Liver (tissue), 9 donors: ENCODE results near the gene COL20A1. TPM values are rescaled to one million over a fixed set of nuclear protein-coding genes. Genes with fewer than 3 reads are reported as not detected.

Experiments used
- DNase-seq: peaks from one replicate; pipeline ENCODE4 v3.0.0-alpha.2; 2017; ENCODE audit warnings: low spot score
- H3K27ac ChIP-seq, 2 donors: one replicate each; pipeline ENCODE4 v1.7.0; 2013; ENCODE audit warnings: inconsistent platforms in 2 of 2, low read length in 2 of 2, control low read depth in 1 of 2, low read depth in 1 of 2, mild to moderate bottlenecking in 1 of 2
- H3K27me3 ChIP-seq, 4 donors: one replicate each; pipeline versions ENCODE4 v1.6.1 to v1.7.0; 2013; ENCODE audit warnings: low read length in 3 of 4, inconsistent platforms in 1 of 4, mild to moderate bottlenecking in 1 of 4, moderate library complexity in 1 of 4; ENCODE audit not compliant: control insufficient read depth in 4 of 4, insufficient read depth in 4 of 4
- H3K36me3 ChIP-seq, 4 donors: one replicate each; pipeline versions ENCODE4 v1.6.1 to v1.7.0; 2013; ENCODE audit warnings: low read length in 3 of 4, mild to moderate bottlenecking in 3 of 4, low read depth in 1 of 4, moderate library complexity in 1 of 4; ENCODE audit not compliant: control insufficient read depth in 4 of 4, insufficient read depth in 3 of 4
- H3K4me1 ChIP-seq, 4 donors: one replicate each; pipeline versions ENCODE4 v1.6.1 to v1.7.0; 2013; ENCODE audit warnings: low read length in 3 of 4, mild to moderate bottlenecking in 3 of 4, moderate library complexity in 1 of 4; ENCODE audit not compliant: control insufficient read depth in 4 of 4, insufficient read depth in 4 of 4
- H3K4me3 ChIP-seq, 3 donors: one replicate each; pipeline versions ENCODE4 v1.6.1 to v1.7.0; 2013; ENCODE audit warnings: low read length in 3 of 3, control low read depth in 1 of 3, low read depth in 1 of 3, mild to moderate bottlenecking in 1 of 3
- H3K9ac ChIP-seq, 2 donors: one replicate each; pipeline ENCODE4 v1.7.0; 2013; ENCODE audit warnings: low read length in 2 of 2, mild to moderate bottlenecking in 2 of 2, moderate library complexity in 2 of 2, control low read depth in 1 of 2, low read depth in 1 of 2
- H3K9me3 ChIP-seq, 4 donors: one replicate each; pipeline versions ENCODE4 v1.6.1 to v1.7.0; 2013; ENCODE audit warnings: low read length in 3 of 4; ENCODE audit not compliant: control insufficient read depth in 4 of 4
- CTCF ChIP-seq: fragments of 150-350 bp; IDR thresholded peaks from 2 replicates; pipeline ENCODE4 v1.5.1; 2017; ENCODE audit warnings: improper control_type of control experiment, low read depth, low read length; ENCODE audit not compliant: missing input control
- EGR1 ChIP-seq, 2 donors: IDR thresholded peaks; 2 replicates each; pipeline ENCODE4 v1.6.1; 2016 to 2018; ENCODE audit warnings: antibody characterized with exemption in 2 of 2, low read depth in 2 of 2
- FOXA1 ChIP-seq: IDR thresholded peaks from 2 replicates; pipeline ENCODE4 v1.6.1; 2016; ENCODE audit warnings: antibody characterized with exemption
- FOXA2 ChIP-seq: IDR thresholded peaks from 2 replicates; pipeline ENCODE4 v1.6.1; 2016; ENCODE audit warnings: antibody characterized with exemption
- HNF4A ChIP-seq, 2 donors: conservative IDR thresholded peaks; 2 replicates each; pipeline ENCODE4 v1.6.1; 2016; ENCODE audit warnings: antibody characterized with exemption in 2 of 2, mild to moderate bottlenecking in 2 of 2
- HNF4G ChIP-seq: IDR thresholded peaks from 2 replicates; pipeline ENCODE4 v1.6.1; 2016; ENCODE audit warnings: antibody characterized with exemption
- JUND ChIP-seq, 2 donors: IDR thresholded peaks; 2 replicates each; pipeline ENCODE4 v1.6.1; 2016; ENCODE audit warnings: antibody characterized with exemption in 2 of 2
- NR2F2 ChIP-seq: IDR thresholded peaks from 2 replicates; pipeline ENCODE4 v1.6.1; 2016; ENCODE audit warnings: antibody characterized with exemption
- RAD21 ChIP-seq, 2 donors: IDR thresholded peaks; 2 replicates each; pipeline ENCODE4 v1.6.1; 2016; ENCODE audit warnings: antibody characterized with exemption in 2 of 2, mild to moderate bottlenecking in 2 of 2
- REST ChIP-seq: IDR thresholded peaks from 2 replicates; pipeline ENCODE4 v1.6.1; 2016; ENCODE audit warnings: antibody characterized with exemption, mild to moderate bottlenecking
- RXRA ChIP-seq, 2 donors: IDR thresholded peaks; 2 replicates each; pipeline ENCODE4 v1.6.1; 2017 to 2018; ENCODE audit warnings: antibody characterized with exemption in 2 of 2, mild to moderate bottlenecking in 1 of 2
- SP1 ChIP-seq: IDR thresholded peaks from 2 replicates; pipeline ENCODE4 v1.6.1; 2018; ENCODE audit warnings: antibody characterized with exemption, mild to moderate bottlenecking
- TAF1 ChIP-seq: conservative IDR thresholded peaks from 2 replicates; pipeline ENCODE4 v1.6.1; 2016; ENCODE audit warnings: antibody characterized with exemption, mild to moderate bottlenecking
- YY1 ChIP-seq: IDR thresholded peaks from 2 replicates; pipeline ENCODE4 v1.6.1; 2016; ENCODE audit warnings: antibody characterized with exemption, mild to moderate bottlenecking
- ZBTB33 ChIP-seq: IDR thresholded peaks from 2 replicates; pipeline ENCODE4 v1.6.1; 2016; ENCODE audit warnings: antibody characterized with exemption
- WGBS: extraction: QIAGEN DNeasy Blood & Tissue Kit; methylation state at CpG from one replicate; pipeline ENCODE4 v1.1.7; 2013; 5-methylcytosine and 5-hydroxymethylcytosine counted together
- polyA plus RNA-seq, 2 donors: library from polyadenylated mRNA; stranded (reverse) in 1 of 2; unstranded in 1 of 2; fragments of 200-250 nt in 1 of 2; fragments of >200 nt in 1 of 2; fragmentation: Nextera tagmentation in 1 of 2; extraction: Ambion mirVana in 1 of 2; gene quantifications; one replicate each; pipeline versions ENCODE4 v1.2.1 to v1.2.3, GENCODE V29; 2013 to 2015
- total RNA-seq, 2 donors: library from RNA; depleted of rRNA; stranded (reverse); fragments of >200 nt; gene quantifications; one replicate each; pipeline ENCODE4 v1.2.3, GENCODE V29; 2014
- TF ChIP-seq, protein P1 (sequence below): IDR thresholded peaks from 2 replicates; pipeline ENCODE4 v1.6.1; 2016; ENCODE audit warnings: antibody characterized with exemption
- donor health status: healthy.
- donor health status: healthy.
- donor health status: healthy.
- donor health status: healthy.
- donor health status: healthy.

Gene COL20A1
- total and polyA plus RNA-seq, 4 donors = not detected

DNA sequence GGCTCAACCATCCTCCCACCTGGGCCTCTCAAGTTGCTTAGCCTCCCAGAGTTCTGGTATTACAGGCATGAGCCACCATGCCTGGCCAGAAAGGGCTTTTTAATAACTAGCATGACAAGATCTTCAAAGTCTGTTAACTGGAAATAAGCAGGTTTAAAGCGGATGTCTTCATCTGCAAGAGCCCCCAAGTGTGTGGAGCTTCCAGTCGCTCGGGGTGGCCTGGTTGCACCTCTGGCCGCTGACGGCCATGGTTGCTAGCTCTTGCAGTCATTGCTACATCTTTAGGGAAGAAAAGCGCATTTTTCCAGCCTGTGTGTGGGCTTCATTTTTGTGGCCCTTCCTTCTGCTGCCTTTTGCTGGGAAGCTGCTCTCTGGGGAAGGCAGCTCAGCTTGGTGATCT lies 12.6 kb upstream of the COL20A1 start:
- Histone ChIP-seq H3K27ac (no peak overlapping the region), H3K4me3 (no peak overlapping the region), H3K27me3 (no peaks in the 10 kb centered on the region), H3K9me3 (no peaks in the 10 kb centered on the region), H3K9ac (no peak overlapping the region), H3K4me1 (no peaks in the 10 kb centered on the region), H3K36me3 (peaks cover 8 to 78% (median 17%) of the 10 kb centered on the region in 4 donors)
- TF ChIP-seq TAF1 (no peak), CTCF (no peak), HNF4A (conservative IDR thresholded peaks at IDR 0.05) (no peak), EGR1 (IDR thresholded peaks at IDR 0.05; ENCODE audit: low read depth in 2 of 2) (no peak), HNF4G (no peak), FOXA1 (no peak), YY1 (no peak)
- 97% methylated on average over 6 of the region's 6 CpGs for WGBS
- DNase-seq = no peak

DNA sequence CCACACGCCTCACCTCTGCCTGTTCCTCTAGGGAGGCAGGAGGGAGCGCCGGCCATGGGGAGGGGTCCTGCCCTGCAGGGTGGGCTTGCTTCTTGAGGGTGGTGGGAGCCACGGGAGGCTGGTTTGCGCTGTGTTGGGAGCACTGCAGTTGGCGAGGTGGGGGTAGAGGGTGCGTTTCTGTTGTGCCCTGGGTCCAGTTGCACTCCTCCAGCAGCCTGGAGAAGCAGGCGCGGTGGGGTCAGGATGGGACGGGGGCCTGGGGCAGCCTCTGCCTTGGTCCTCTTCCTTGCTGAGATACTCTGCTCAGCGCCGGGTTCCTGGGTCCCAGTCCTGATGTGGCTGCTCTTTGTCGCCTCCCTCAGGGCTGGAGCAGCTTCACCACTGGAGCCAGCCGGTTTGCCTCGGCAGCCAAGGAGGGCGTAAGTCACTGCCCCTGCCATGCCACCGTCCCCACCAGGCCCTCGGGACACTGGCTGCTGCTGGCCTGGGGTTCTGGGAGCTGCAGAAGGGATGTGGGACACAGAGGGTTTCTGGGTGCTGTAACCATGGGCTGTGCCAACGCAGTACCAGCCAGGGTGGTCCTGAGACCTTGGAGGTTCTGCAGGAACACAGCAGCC lies 11.9 kb upstream of the COL20A1 start:
- TF ChIP-seq ZBTB33 (no peak), HNF4G (no peak), RAD21 (IDR thresholded peaks at IDR 0.05) (no peak), YY1 (no peak), EGR1 (IDR thresholded peaks at IDR 0.05; ENCODE audit: low read depth in 2 of 2) (no peak), FOXA2 (no peak), SP1 (no peak), REST (no peak), FOXA1 (no peak), RXRA (IDR thresholded peaks at IDR 0.05) (no peak), CTCF (no peak), NR2F2 (no peak), JUND (IDR thresholded peaks at IDR 0.05) (no peak)
- TF ChIP-seq, protein P1, sequence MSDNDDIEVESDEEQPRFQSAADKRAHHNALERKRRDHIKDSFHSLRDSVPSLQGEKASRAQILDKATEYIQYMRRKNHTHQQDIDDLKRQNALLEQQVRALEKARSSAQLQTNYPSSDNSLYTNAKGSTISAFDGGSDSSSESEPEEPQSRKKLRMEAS = no peak
- no peak for DNase-seq
- Histone ChIP-seq H3K27me3 (no peaks in the 10 kb centered on the region), H3K36me3 (peaks cover 10 to 77% (median 18%) of the 10 kb centered on the region in 4 donors), H3K9ac (no peak overlapping the region), H3K4me1 (no peaks in the 10 kb centered on the region), H3K9me3 (no peaks in the 10 kb centered on the region), H3K27ac (no peak overlapping the region), H3K4me3 (no peak overlapping the region)
- WGBS = 92% methylated on average over 19 of the region's 19 CpGs
